Spleen (tissue), 11 donors: ENCODE data around the gene RAD51B. TPM values are rescaled to one million over a fixed set of nuclear protein-coding genes. Genes with fewer than 3 reads are reported as not detected.

Source experiments
- DNase-seq: peaks from one replicate; pipeline ENCODE4 v3.0.0-alpha.2; 2020
- H3K27ac ChIP-seq, 8 donors: fragments of 200-600 bp; sonication (generic) in 7 of 8; 1 replicate in 4 of 8; 2 replicates in 4 of 8; pipeline versions ENCODE4 v1.5.0 to v1.8.0; 2016 to 2021; ENCODE audit warnings: inconsistent platforms in 4 of 8, mild to moderate bottlenecking in 4 of 8, moderate library complexity in 1 of 8
- H3K27me3 ChIP-seq, 7 donors: fragments of 200-600 bp; sonication (generic) in 6 of 7; replicated peaks in 1 of 7; 1 replicate in 4 of 7; 2 replicates in 3 of 7; pipeline versions ENCODE4 v1.5.0 to v1.8.0; 2016 to 2021; ENCODE audit warnings: inconsistent platforms in 3 of 7, mild to moderate bottlenecking in 1 of 7
- H3K36me3 ChIP-seq, 6 donors: fragments of 200-600 bp; sonication (generic) in 5 of 6; 1 replicate in 4 of 6; 2 replicates in 2 of 6; pipeline versions ENCODE4 v1.5.0 to v1.8.0; 2016 to 2021; ENCODE audit warnings: inconsistent platforms in 2 of 6
- H3K4me1 ChIP-seq, 6 donors: fragments of 200-600 bp; sonication (generic) in 5 of 6; 1 replicate in 3 of 6; 2 replicates in 3 of 6; pipeline versions ENCODE4 v1.5.0 to v1.8.0; 2016 to 2021; ENCODE audit warnings: inconsistent platforms in 3 of 6
- H3K4me3 ChIP-seq, 8 donors: fragments of 200-600 bp; sonication (generic) in 7 of 8; 1 replicate in 4 of 8; 2 replicates in 4 of 8; pipeline versions ENCODE4 v1.5.0 to v1.8.0; 2016 to 2021; ENCODE audit warnings: inconsistent platforms in 4 of 8, mild to moderate bottlenecking in 4 of 8, moderate library complexity in 2 of 8
- H3K9me3 ChIP-seq, 8 donors: fragments of 200-600 bp; sonication (generic) in 7 of 8; 1 replicate in 4 of 8; 2 replicates in 4 of 8; pipeline versions ENCODE4 v1.5.0 to v1.8.0; 2016 to 2021; ENCODE audit warnings: inconsistent platforms in 4 of 8
- CTCF ChIP-seq, 11 experiments: fragments of 200-600 bp in 7 of 11; fragments of 450-650 bp in 4 of 11; sonication (generic) in 4 of 11; IDR thresholded peaks in 8 of 11; conservative IDR thresholded peaks in 3 of 11; 1 replicate in 7 of 11; 2 replicates in 4 of 11; pipeline versions ENCODE4 v1.4.0 to v1.8.0; 2016 to 2021; ENCODE audit warnings: antibody characterized with exemption in 11 of 11, inconsistent platforms in 4 of 11, mild to moderate bottlenecking in 1 of 11
- POLR2A ChIP-seq, 3 donors: fragments of 450-650 bp; IDR thresholded peaks; one replicate each; pipeline ENCODE4 v1.5.1; 2017; ENCODE audit warnings: antibody characterized with exemption in 3 of 3, mild to moderate bottlenecking in 1 of 3
- POLR2AphosphoS5 ChIP-seq, 3 donors: sonication (generic); formaldehyde crosslinking; IDR thresholded peaks; one replicate each; pipeline ENCODE4 v1.5.1; 2017; ENCODE audit warnings: antibody characterized with exemption in 3 of 3
- WGBS, 5 donors: extraction: QIAGEN DNeasy Blood & Tissue Kit in 3 of 5; methylation state at CpG; one replicate each; pipeline versions ENCODE4 v1.1.5 to v1.1.7; 2013 to 2018; 5-methylcytosine and 5-hydroxymethylcytosine counted together
- intact Hi-C: fragments of 100-400 bp; cut with DNase I; formaldehyde crosslinking; loops from one replicate; pipeline ENCODE4 v1.15.0; 2023; ENCODE audit warnings: low total_unique reads
- polyA plus RNA-seq, 3 donors: library from polyadenylated mRNA; stranded (reverse); fragments of 200-250 nt; gene quantifications; one replicate each; pipeline ENCODE4 v1.2.1, GENCODE V29; 2013
- total RNA-seq, 7 donors: library from RNA; depleted of rRNA in 3 of 7; stranded (reverse); fragments of >200 nt in 3 of 7; fragmentation: NEBNext Ultra II Directional in 4 of 7; extraction: Animal tissue kit (Norgen Biotek cat#: 25700) in 4 of 7; gene quantifications; one replicate each; pipeline versions ENCODE4 v1.1.0 to v1.2.1, GENCODE V29; 2016 to 2021
- donor health status: healthy with polysubstance abuse.
- donor health status: DM: no; HTN: no; CAD: no; lungs with moderate emphysema.
- donor health status: DM: no; HTN: no; CAD: no.
- donor health status: Bipolar disorder and iron deficiency.
- donor health status: healthy.
- donor health status: DM: no; HTN: no; CAD: no.
- donor health status: DM: yes; HTN: yes; CAD: no.

The RAD51B gene
- total and polyA plus RNA-seq, 10 donors: 4.2 to 43.7 (median 29.8) TPM

- no peak for DNase-seq
- TF ChIP-seq CTCF (IDR thresholded peaks at IDR 0.05 in 8 of 11, conservative IDR thresholded peaks at IDR 0.05 in 3 of 11) (no peak), POLR2AphosphoS5 (IDR thresholded peaks at IDR 0.05) (no peak), POLR2A (IDR thresholded peaks at IDR 0.05) (no peak)
- Histone ChIP-seq H3K27me3 (no peaks in the 10 kb centered on the region), H3K4me3 (no peak overlapping the region), H3K4me1 (peaks cover 46 to 83% (median 55%) of the 10 kb centered on the region in 6 donors), H3K36me3 (no peaks in the 10 kb centered on the region), H3K9me3 (no peaks in the 10 kb centered on the region), H3K27ac (peak overlapping the region in 3 of 8 donors; percentile 46 to 67 (median 54))
- intact Hi-C loops: no loop called here
- 90 to 98% (median 93%) methylated on average over 1 of the region's 1 CpG for WGBS, 5 donors
Observed at GRCh38 chr14:68407285-68407684, 587.7 kb downstream of the RAD51B start.

- no peak for DNase-seq
- Histone ChIP-seq H3K4me3 (no peak overlapping the region), H3K9me3 (no peaks in the 10 kb centered on the region), H3K27me3 (no peaks in the 10 kb centered on the region), H3K36me3 (no peaks in the 10 kb centered on the region), H3K27ac (peak overlapping the region in 5 of 8 donors; percentile 15 to 67 (median 46)), H3K4me1 (peaks cover 40 to 77% (median 49%) of the 10 kb centered on the region in 6 donors)
- intact Hi-C loops: no loop called here
- TF ChIP-seq POLR2A (IDR thresholded peaks at IDR 0.05) (no peak), POLR2AphosphoS5 (IDR thresholded peaks at IDR 0.05) (no peak), CTCF (IDR thresholded peaks at IDR 0.05 in 8 of 11, conservative IDR thresholded peaks at IDR 0.05 in 3 of 11) (no peak)
- WGBS, 5 donors: 71 to 96% (median 82%) methylated on average over 1 of the region's 1 CpG
Observed at GRCh38 chr14:68407825-68408224, 588.2 kb downstream of the RAD51B start.

GRCh38 chr14:68408680-68409079 lies 589.1 kb downstream of the RAD51B start:
- no peaks in the 10 kb centered on the region for H3K27me3 ChIP-seq
- no peak for DNase-seq
- H3K27ac ChIP-seq: peak overlapping the region in 6 of 8 donors; percentile 5 to 67 (median 42)
- H3K4me1 ChIP-seq: peaks cover 32 to 72% (median 41%) of the 10 kb centered on the region in 6 donors
- H3K36me3 ChIP-seq: no peaks in the 10 kb centered on the region
- no peaks in the 10 kb centered on the region for H3K9me3 ChIP-seq
- TF ChIP-seq POLR2A (IDR thresholded peaks at IDR 0.05): no peak
- peak in 6 of 11 experiments; percentile 14 to 22 (median 18) for TF ChIP-seq CTCF (IDR thresholded peaks at IDR 0.05 in 8 of 11, conservative IDR thresholded peaks at IDR 0.05 in 3 of 11)
- intact Hi-C loops: no loop called here
- H3K4me3 ChIP-seq: no peak overlapping the region
- WGBS, 5 donors: 79 to 84% (median 83%) methylated on average over 4 of the region's 4 CpGs

- no peak overlapping the region for H3K4me3 ChIP-seq
- TF ChIP-seq POLR2AphosphoS5 (IDR thresholded peaks at IDR 0.05) (peak in 1 of 3 donors; percentile 8), POLR2A (IDR thresholded peaks at IDR 0.05) (no peak)
- intact Hi-C loops: no loop called here
- peak overlapping the region in 7 of 8 donors; percentile 2 to 67 (median 39) for H3K27ac ChIP-seq
- H3K9me3 ChIP-seq: no peaks in the 10 kb centered on the region
- no peak for DNase-seq
- no peaks in the 10 kb centered on the region for H3K36me3 ChIP-seq
- peaks cover 24 to 72% (median 34%) of the 10 kb centered on the region in 6 donors for H3K4me1 ChIP-seq
- H3K27me3 ChIP-seq: no peaks in the 10 kb centered on the region
Observed at GRCh38 chr14:68409387-68409786, 589.8 kb downstream of the RAD51B start.
